ENCODE data around the gene FRMD4B.

DNA sequence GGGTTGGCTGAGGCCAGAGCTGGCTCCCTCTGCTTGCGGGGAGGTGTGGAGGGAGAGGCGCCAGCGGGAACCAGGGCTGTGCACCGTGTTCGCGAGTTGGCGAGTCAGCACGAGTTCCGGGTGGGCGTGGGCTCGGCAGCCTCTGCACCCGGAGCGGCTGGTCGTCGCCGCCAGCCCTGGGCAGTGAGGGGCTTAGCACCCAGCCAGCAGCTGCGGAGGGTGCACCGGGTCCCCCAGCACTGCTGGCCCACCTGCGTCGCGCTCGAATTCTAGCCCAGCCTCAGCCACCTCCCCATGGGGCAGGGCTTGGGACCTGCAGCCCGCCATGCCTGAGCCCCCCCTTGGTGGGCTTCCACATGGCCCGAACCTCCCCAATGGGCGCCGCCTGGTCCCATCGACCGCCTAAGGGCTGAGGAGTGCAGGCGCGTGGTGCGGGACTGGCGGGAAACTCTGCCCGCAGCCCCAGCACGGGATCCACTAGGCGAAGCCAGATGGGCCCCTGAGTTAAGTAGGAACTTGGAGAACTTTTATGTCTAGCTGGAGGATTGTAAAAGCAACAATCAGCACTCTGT is 125.6 kb downstream of the FRMD4B start:
- TF ChIP-seq POLR2A (IDR thresholded peaks at IDR 0.05; ENCODE audit: low read depth, low read length) (no peak), POLR2AphosphoS5 (IDR thresholded peaks at IDR 0.05; ENCODE audit: low read depth, low read length) (no peak), SPI1 (IDR thresholded peaks at IDR 0.05; ENCODE audit: low read depth, low read length) (no peak), TAF1 (IDR thresholded peaks at IDR 0.05; ENCODE audit: low read depth, low read length) (no peak), PAX5 (IDR thresholded peaks at IDR 0.05; ENCODE audit: insufficient read depth, low read length, severe bottlenecking) (no peak)
